Measurements from ENCODE around the gene GTF2I. TPM values are rescaled to one million over a fixed set of nuclear protein-coding genes. Genes with fewer than 3 reads are reported as not detected.
"Not testable (repeated sequence)": the region's sequence is repeated elsewhere in the genome, so short reads cannot be mapped to it uniquely, and the experiment has no call there.

The GTF2I gene
- total RNA-seq, 2 donors from 2014 or later = 123 to 148 TPM

DNA sequence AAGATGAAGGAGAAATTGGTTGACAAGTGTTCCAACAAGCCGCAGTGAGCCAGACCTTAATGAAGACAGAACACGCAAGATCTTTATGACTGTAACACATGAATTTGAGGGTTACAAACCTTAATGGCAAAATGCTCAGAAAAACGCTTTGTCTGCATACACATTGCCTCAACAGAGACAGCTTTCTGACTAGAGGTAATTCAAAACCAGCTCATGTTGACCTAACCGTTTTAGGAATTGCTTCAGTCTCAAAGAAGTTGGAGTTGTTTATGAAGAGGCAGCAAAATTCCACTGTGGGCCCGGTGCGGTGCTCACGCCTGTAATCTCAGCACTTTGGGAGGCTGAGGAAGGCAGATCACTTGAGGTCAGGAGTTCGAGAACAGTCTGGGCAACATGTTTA, 2.2 kb upstream of the GTF2I start:
- Histone ChIP-seq H3K4me3 (no peak overlapping the region), H3K27ac (no peak overlapping the region), H3K36me3 (no peaks in the 10 kb centered on the region), H3K9me3 (no peaks in the 10 kb centered on the region), H3K27me3 (no peaks in the 10 kb centered on the region), H3K9ac (ENCODE audit: low read depth in 2 of 2, low read length in 2 of 2) (no peak overlapping the region), H3K4me1 (peaks cover 10% of the 10 kb centered on the region)
- TF ChIP-seq, protein P1, sequence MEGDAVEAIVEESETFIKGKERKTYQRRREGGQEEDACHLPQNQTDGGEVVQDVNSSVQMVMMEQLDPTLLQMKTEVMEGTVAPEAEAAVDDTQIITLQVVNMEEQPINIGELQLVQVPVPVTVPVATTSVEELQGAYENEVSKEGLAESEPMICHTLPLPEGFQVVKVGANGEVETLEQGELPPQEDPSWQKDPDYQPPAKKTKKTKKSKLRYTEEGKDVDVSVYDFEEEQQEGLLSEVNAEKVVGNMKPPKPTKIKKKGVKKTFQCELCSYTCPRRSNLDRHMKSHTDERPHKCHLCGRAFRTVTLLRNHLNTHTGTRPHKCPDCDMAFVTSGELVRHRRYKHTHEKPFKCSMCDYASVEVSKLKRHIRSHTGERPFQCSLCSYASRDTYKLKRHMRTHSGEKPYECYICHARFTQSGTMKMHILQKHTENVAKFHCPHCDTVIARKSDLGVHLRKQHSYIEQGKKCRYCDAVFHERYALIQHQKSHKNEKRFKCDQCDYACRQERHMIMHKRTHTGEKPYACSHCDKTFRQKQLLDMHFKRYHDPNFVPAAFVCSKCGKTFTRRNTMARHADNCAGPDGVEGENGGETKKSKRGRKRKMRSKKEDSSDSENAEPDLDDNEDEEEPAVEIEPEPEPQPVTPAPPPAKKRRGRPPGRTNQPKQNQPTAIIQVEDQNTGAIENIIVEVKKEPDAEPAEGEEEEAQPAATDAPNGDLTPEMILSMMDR (IDR thresholded peaks at IDR 0.05) = no peak
- no peak for DNase-seq
- intact Hi-C loops (cut with DNase I) = no loop called here

DNA sequence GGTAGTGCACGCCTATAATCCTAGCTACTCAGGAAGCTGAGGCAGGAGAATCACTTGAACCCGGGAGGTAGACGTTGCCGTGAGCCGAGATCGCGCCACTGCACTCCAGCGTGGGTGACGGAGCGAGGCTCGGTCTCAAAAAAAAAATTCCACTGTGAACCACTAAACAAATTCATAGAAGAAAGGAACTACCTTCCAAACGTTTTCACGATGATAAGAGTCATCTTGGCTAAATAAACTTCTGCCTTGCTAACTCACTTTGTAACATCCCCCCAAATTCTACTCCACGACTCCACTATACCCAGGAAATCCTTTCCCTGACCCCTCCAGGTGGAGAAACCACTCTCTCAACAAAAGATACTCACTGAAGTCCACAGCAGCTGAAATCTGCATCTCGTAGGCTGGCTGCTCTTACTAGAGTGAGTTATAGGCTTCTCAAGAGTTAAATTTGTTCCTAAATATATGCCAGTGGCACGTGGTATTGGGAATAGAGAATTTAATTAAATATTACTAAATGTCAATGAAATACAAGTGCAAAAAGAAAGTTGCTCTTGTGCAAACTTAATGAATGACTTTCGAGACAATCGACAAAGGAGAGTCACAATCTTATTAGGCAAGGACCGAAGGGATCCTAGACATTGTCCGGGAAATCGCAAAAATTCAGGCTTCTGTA, 1.6 kb upstream of the GTF2I start:
- no peak for DNase-seq
- intact Hi-C loops (cut with DNase I) = no loop called here

DNA sequence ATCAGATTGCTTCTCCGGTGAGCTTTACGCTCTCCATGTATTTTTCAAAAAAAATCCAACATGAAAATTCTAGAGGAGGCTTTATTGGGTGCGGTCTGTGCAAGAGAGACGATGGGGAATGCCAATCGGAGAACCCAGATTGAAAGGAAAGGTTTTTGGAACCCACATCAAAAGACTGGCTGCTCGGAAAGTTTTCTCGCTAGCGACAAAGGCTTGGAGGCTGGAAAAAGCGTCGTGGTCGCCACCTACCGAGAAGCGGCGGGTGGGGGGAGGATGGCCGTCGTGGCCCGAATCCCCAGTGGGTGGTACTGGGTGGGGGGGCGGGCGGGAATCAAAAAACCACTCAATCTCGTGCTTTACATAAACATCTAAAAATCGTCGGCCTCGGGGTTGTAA, 1.1 kb upstream of the GTF2I start:
- Histone ChIP-seq H3K9ac (ENCODE audit: low read depth in 2 of 2, low read length in 2 of 2) (peak overlapping the region in 1 of 2 donors; percentile 85), H3K27me3 (no peaks in the 10 kb centered on the region), H3K36me3 (no peaks in the 10 kb centered on the region), H3K27ac (peak overlapping the region; percentile 98), H3K9me3 (no peaks in the 10 kb centered on the region), H3K4me3 (peak overlapping the region; percentile 99), H3K4me1 (peaks cover 10% of the 10 kb centered on the region)
- TF ChIP-seq, protein P1 (IDR thresholded peaks at IDR 0.05) = no peak
- intact Hi-C loops (cut with DNase I) = no loop called here
- DNase-seq = peak; percentile 67

More for the DNA sequence above, 1.6 kb upstream of the GTF2I start:
- peak overlapping the region in 1 of 2 donors; percentile 85 for H3K9ac ChIP-seq (ENCODE audit: low read depth in 2 of 2, low read length in 2 of 2)
- peak overlapping the region; percentile 99 for H3K4me3 ChIP-seq
- H3K4me1 ChIP-seq = peaks cover 10% of the 10 kb centered on the region
- no peaks in the 10 kb centered on the region for H3K27me3 ChIP-seq
- no peaks in the 10 kb centered on the region for H3K9me3 ChIP-seq
- TF ChIP-seq, protein P1 (IDR thresholded peaks at IDR 0.05) = no peak
- peak overlapping the region; percentile 98 for H3K27ac ChIP-seq
- H3K36me3 ChIP-seq = no peaks in the 10 kb centered on the region

DNA sequence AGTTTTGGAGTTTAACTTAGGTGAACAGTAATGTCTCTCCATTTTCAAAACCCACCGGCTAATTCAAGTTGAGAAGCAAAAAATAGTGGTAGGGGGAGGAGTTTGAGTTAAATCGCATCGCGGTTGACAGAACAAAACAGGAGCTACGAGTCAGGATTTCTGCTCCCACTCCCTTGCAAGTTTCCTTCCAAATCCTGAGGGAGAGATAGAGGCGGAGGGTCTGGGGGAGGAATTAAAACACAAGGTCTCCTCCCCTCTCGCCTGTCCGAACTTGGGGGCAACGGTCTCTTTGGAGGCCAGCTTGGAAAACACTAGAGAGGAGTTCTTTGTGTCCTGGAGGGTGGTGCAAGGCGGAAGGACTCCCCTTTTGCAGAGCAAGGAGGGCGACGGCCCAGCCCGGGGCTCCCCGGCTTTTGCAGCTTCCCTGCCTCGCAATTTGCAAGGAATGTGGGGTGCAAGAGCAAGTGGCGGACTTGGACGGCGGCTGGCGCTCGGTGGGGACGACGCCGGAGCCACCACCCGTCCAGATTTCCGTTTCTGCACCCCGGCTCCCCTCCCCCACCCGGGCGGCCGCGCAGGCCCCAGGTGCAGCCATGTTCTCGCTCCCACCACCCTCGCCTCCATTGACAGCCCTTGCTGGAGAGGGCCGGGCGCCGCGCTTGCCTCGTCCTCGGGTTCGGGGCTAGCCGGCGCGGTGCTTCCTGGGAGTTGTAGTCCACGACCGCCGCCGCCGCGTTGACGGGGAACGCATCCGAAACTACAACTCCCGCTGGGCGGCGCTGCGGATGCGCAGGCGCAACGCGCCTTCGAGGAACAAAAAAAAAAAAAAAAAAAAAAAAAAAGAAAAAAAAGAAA, 454 bp upstream of the GTF2I start:
- TF ChIP-seq, protein P1 (IDR thresholded peaks at IDR 0.05) = no peak
- H3K9me3 ChIP-seq = no peaks in the 10 kb centered on the region
- H3K9ac ChIP-seq (ENCODE audit: low read depth in 2 of 2, low read length in 2 of 2) = peak overlapping the region; percentile 79 to 85
- H3K36me3 ChIP-seq = no peaks in the 10 kb centered on the region
- H3K4me1 ChIP-seq = peaks cover 10% of the 10 kb centered on the region
- DNase-seq = peak; percentile 98
- H3K4me3 ChIP-seq = peak overlapping the region; percentile 99
- intact Hi-C loops (cut with DNase I) = no loop called here
- peak overlapping the region; percentile 98 for H3K27ac ChIP-seq
- no peaks in the 10 kb centered on the region for H3K27me3 ChIP-seq

DNA sequence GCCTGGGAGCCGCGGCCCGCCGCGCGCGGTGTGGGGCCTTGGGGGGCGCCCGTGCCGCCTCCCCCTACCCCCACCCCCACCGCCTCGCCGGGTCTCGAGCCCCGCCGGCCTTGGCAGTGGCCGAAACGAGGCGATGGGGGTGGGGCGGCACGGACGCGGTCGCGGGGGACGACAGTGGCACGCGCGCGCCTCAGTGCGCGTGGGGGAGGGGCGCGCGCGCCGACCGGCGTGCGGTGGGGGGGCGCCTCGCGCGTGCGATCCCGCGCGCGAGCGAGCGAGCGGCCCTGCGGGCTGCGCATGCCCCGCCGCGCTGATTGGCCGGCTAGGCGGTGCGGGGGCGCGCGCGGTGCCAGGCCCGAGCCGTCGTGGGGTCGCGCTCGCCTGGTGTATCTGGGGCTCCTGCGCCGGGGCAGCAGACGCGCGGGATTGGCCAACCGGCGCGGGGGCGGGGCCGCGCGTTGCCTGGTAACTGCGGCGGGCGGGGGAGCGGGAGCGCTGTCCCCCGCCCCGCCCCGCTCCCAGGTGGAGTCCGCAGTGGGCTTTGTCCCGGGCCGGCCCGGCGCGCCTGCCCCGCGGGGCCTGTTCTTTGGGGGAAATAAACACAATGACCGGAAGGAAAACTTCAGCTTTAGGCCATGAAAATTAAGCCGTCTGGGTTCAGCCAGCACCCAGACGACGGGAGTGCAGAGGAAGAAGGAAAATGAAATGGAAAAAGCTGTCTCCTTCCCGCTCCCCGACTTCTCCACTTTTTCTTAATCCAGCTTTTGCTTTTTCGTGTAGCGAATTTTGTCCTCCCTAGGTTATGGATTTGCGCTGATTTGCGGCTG, 873 bp downstream of the GTF2I start:
- intact Hi-C loops (cut with DNase I) = no loop called here
- Histone ChIP-seq H3K27me3 (no peaks in the 10 kb centered on the region), H3K9me3 (no peaks in the 10 kb centered on the region), H3K9ac (ENCODE audit: low read depth in 2 of 2, low read length in 2 of 2) (peak overlapping the region; percentile 68 to 98), H3K36me3 (no peaks in the 10 kb centered on the region), H3K27ac (peak overlapping the region; percentile 98), H3K4me1 (peaks cover 10% of the 10 kb centered on the region), H3K4me3 (peak overlapping the region; percentile 99)
- peak; percentile 93 for DNase-seq
- TF ChIP-seq, protein P1 (IDR thresholded peaks at IDR 0.05) = no peak

DNA sequence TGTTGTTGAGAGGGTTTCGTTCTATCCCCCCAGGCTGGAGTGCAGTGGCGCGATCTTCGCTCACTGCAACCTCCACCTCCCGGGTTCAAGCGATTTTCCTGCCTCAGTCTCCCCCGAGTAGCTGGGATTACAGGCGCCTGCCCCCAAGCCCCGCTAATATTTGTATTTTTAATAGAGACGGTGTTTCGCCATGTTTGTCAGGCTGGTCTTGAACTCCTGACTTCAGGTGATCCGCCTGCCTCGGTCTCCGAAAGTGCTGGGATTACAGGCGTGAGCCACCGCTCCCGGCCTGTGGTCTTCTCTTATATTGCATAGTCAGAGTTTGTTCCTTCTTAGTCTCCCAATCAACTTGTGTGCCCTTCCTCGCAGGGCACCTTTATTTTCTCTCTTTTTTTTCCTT, 2.7 kb downstream of the GTF2I start:
- DNase-seq; H3K9ac ChIP-seq (ENCODE audit: low read depth in 2 of 2, low read length in 2 of 2); H3K36me3 ChIP-seq; H3K4me1 ChIP-seq; H3K4me3 ChIP-seq; H3K9me3 ChIP-seq; intact Hi-C loops (cut with DNase I); H3K27me3 ChIP-seq: not testable (repeated sequence)
- H3K27ac ChIP-seq = peak overlapping the region; percentile 41

DNA sequence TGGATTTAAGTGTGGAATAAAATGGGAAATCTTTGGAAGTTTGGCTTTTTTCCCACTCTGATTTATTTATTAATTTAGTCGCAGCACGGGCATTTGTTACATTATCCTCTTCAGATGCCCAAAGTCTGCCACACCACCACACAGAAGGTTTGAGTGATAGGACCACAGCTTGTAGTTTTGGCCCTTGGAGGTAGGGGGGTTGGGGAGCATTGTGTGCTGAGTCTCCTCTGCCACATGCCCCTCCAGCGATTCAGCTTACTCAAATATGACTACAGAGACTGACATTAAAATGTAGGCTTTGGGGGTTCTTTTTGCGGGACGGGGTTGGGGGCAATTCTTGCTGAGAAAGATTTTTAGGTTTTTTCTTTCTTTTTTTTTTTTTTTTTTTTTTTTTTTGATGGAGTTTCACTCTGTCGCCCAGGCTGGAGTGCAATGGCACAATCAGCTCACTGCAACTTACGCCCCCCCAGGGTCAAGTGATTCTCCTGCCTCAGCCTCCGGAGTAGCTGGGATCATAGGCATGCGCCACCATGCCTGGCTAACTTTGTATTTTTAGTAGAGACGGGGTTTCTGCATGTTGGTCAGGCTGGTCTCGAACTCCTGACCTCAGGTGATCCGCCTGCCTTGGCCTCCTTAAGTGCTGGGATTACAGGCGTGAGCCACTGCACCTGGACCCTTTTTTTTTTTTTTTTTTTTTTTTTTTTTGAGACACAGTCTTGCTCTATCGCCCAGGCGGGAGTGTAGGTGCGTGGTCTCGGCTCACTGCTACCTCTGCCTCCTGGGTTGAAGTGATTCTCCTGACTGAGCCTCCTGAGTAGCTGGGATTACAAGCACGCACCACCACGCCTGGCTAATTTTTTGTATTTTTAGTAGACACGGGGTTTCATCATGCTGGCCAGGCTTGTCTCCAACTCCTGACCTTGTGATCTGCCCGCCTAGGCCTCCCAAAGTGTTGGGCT, 4.6 kb downstream of the GTF2I start:
- H3K9ac ChIP-seq (ENCODE audit: low read depth in 2 of 2, low read length in 2 of 2); H3K27me3 ChIP-seq; intact Hi-C loops (cut with DNase I); H3K36me3 ChIP-seq; H3K9me3 ChIP-seq; H3K4me3 ChIP-seq; DNase-seq; H3K4me1 ChIP-seq; H3K27ac ChIP-seq: not testable (repeated sequence)

All from colonic mucosa (tissue), 4 donors.